Activated T-cell treated with anti-CD3 and anti-CD28 coated beads, Interleukin-2, amount 50 U/mL, for 24 hours (primary cell): ENCODE measurements around the gene MXRA8.
"Not testable (repeated sequence)": the region's sequence is repeated elsewhere in the genome, so short reads cannot be mapped to it uniquely, and the experiment has no call there.

ENCODE experiments used
- DNase-seq: peaks from one replicate; pipeline ENCODE4 v3.0.0-alpha.2; 2020
- H3K27ac Mint-ChIP-seq: 2 replicates; pipeline ENCODE4 v1.8.0; 2020; ENCODE audit warnings: mild to moderate bottlenecking, mixed read lengths
- H3K27me3 Mint-ChIP-seq: 2 replicates; pipeline ENCODE4 v1.8.0; 2020; ENCODE audit warnings: mixed read lengths
- H3K36me3 Mint-ChIP-seq: 2 replicates; pipeline ENCODE4 v1.8.0; 2020; ENCODE audit warnings: low read depth, mixed read lengths
- H3K4me1 Mint-ChIP-seq: 2 replicates; pipeline ENCODE4 v1.8.0; 2020; ENCODE audit warnings: low read depth, mixed read lengths
- H3K4me3 Mint-ChIP-seq: 2 replicates; pipeline ENCODE4 v1.8.0; 2020; ENCODE audit warnings: mild to moderate bottlenecking, moderate library complexity, mixed read lengths
- H3K9me3 Mint-ChIP-seq: 2 replicates; pipeline ENCODE4 v1.8.0; 2020; ENCODE audit warnings: mixed read lengths

MXRA8 gene

GRCh38 chr1:1398677-1399186 is 40.4 kb upstream of the MXRA8 start:
- Mint-ChIP-seq H3K27me3 (no peaks in the 10 kb centered on the region), H3K36me3 (peaks cover 90% of the 10 kb centered on the region), H3K27ac (peak overlapping the region; percentile 95), H3K9me3 (no peaks in the 10 kb centered on the region), H3K4me3 (peak overlapping the region; percentile 96), H3K4me1 (peaks cover 60% of the 10 kb centered on the region)
- no peak for DNase-seq

- Mint-ChIP-seq H3K27me3 (no peaks in the 10 kb centered on the region), H3K27ac (peak overlapping the region; percentile 95), H3K9me3 (no peaks in the 10 kb centered on the region), H3K4me1 (peaks cover 59% of the 10 kb centered on the region), H3K4me3 (peak overlapping the region; percentile 96), H3K36me3 (peaks cover 90% of the 10 kb centered on the region)
- DNase-seq, result no peak
Observed at GRCh38 chr1:1397839-1398523, 39.6 kb upstream of the MXRA8 start.

DNA sequence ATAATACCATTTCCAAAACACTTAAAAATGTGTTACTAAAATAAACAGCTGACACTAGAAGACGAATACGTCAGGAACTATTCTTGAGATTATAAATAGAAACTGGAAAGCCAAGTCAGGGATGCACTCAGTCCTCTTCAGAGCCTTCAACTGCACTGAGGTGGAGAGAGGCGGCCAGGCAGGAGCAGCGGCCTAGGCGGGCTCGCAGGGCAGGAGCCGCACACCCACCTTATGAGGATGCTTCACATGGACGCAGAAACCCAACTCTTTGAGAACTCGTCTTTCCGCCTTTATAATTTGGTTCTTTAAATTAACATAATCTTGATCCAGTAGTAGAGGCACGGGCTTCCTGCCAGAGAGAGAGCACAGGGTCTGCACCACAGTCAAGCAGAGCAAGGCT is 36.8 kb upstream of the MXRA8 start:
- H3K4me1 Mint-ChIP-seq, result peaks cover 36% of the 10 kb centered on the region
- H3K4me3 Mint-ChIP-seq, result peak overlapping the region; percentile 0
- H3K36me3 Mint-ChIP-seq, result peaks cover 90% of the 10 kb centered on the region
- DNase-seq, result no peak
- H3K27me3 Mint-ChIP-seq, result no peaks in the 10 kb centered on the region
- H3K27ac Mint-ChIP-seq, result peak overlapping the region; percentile 80
- no peaks in the 10 kb centered on the region for H3K9me3 Mint-ChIP-seq

GRCh38 chr1:1394116-1394515 is 35.8 kb upstream of the MXRA8 start:
- Mint-ChIP-seq H3K4me1 (peaks cover 37% of the 10 kb centered on the region), H3K4me3 (no peak overlapping the region), H3K36me3 (peaks cover 93% of the 10 kb centered on the region), H3K27me3 (no peaks in the 10 kb centered on the region), H3K9me3 (no peaks in the 10 kb centered on the region), H3K27ac (no peak overlapping the region)
- DNase-seq, result no peak

DNA sequence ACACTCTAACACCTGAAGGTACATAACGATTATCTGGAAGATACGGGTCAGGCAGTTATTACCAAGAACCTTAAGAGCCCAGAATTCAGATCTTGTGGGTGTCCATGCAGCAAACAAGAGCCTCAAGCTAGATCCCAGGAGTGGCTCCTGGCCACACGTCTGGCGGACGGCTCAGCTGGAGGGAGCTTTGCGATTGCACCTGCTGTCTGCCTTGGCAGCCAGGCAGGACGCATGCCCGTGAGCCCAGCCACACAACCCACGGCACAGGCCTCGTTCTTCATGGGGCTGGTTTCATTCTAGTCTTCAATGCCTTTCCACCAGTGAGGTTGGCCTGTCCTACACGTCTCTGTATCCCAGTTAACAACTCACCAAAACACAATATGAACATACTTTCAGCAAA is 35.1 kb upstream of the MXRA8 start:
- Mint-ChIP-seq H3K4me3 (no peak overlapping the region), H3K9me3 (no peaks in the 10 kb centered on the region), H3K36me3 (peaks cover 98% of the 10 kb centered on the region), H3K27ac (peak overlapping the region; percentile 34), H3K4me1 (peaks cover 37% of the 10 kb centered on the region), H3K27me3 (no peaks in the 10 kb centered on the region)
- DNase-seq, result no peak

DNA sequence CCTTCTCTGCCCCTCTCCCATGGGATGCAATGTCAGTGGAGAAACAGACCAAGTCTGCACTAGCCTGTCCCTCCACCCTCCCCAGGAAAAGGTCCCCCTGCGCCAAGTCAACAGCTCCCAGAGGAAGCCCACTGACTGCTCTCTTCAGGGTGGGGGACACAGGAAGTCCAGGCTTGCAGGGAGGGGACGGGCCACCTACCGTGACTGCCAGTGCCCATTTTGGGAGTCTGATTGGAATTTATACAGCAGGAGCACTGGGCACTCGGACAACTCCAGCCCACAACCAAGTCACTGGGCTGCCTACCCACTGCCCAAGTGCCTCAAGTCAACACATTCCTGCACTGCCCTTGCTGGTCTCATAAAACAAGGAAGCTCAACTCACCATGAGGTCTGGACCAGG is 34.7 kb upstream of the MXRA8 start:
- Mint-ChIP-seq H3K36me3 (peaks cover 98% of the 10 kb centered on the region), H3K27me3 (no peaks in the 10 kb centered on the region), H3K27ac (peak overlapping the region; percentile 34), H3K9me3 (no peaks in the 10 kb centered on the region), H3K4me1 (peaks cover 34% of the 10 kb centered on the region), H3K4me3 (no peak overlapping the region)
- DNase-seq, result no peak

DNA sequence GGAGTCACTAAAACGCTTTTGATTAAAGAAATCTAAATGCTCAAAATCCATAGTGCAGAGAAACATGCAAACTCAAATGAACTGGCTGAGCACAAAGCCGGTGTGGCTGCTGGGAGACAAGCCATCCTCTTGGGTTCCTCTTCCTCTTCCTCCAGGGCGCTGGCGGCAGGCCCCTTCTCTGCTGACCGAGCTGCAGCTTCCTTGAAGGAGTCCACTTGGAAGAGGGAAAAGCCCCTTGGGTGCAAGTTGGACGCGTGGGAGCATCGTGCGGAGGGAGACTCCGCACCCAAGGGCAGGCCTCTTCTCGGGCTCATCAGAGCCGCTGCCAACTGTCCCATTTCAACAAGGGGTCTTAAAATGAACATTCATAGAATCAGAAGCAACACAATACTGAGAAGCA is 32.9 kb upstream of the MXRA8 start:
- Mint-ChIP-seq H3K36me3 (peaks cover 98% of the 10 kb centered on the region), H3K27me3 (no peaks in the 10 kb centered on the region), H3K27ac (no peak overlapping the region), H3K9me3 (no peaks in the 10 kb centered on the region), H3K4me1 (peaks cover 23% of the 10 kb centered on the region), H3K4me3 (no peak overlapping the region)
- DNase-seq, result no peak

- Mint-ChIP-seq H3K27ac (no peak overlapping the region), H3K9me3 (no peaks in the 10 kb centered on the region), H3K4me3 (no peak overlapping the region), H3K36me3 (peaks cover 100% of the 10 kb centered on the region), H3K4me1 (peaks cover 21% of the 10 kb centered on the region), H3K27me3 (no peaks in the 10 kb centered on the region)
- no peak for DNase-seq
Observed at GRCh38 chr1:1390675-1391074, 32.3 kb upstream of the MXRA8 start.

DNA sequence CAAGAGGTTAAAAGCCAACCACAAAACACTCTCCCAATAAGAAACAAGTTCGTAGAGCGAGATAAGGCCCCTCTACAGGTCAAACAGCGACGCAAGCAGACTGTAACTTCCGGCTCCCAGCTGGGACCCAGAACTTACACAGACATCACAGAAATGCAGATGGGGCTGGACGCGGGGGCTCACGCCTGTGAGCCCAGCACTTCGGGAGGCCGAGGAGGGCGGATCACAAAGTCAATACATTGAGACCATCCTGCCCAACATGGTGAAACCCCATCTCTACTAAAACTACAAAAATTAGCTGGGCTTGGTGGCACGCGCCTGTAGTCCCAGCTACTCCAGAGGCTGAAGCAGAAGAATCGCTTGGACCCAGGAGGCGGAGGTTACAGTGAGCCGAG is 29.7 kb upstream of the MXRA8 start:
- H3K36me3 Mint-ChIP-seq, result peaks cover 87% of the 10 kb centered on the region
- no peak overlapping the region for H3K27ac Mint-ChIP-seq
- no peaks in the 10 kb centered on the region for H3K9me3 Mint-ChIP-seq
- H3K4me3 Mint-ChIP-seq, result no peak overlapping the region
- DNase-seq, result no peak
- peaks cover 4% of the 10 kb centered on the region for H3K4me1 Mint-ChIP-seq
- no peaks in the 10 kb centered on the region for H3K27me3 Mint-ChIP-seq

GRCh38 chr1:1387098-1388077 is 29.0 kb upstream of the MXRA8 start:
- Mint-ChIP-seq H3K27ac (no peak overlapping the region), H3K36me3 (peaks cover 80% of the 10 kb centered on the region), H3K4me3 (no peak overlapping the region), H3K4me1 (peaks cover 3% of the 10 kb centered on the region), H3K27me3 (no peaks in the 10 kb centered on the region), H3K9me3 (no peaks in the 10 kb centered on the region)
- no peak for DNase-seq

- no peaks in the 10 kb centered on the region for H3K27me3 Mint-ChIP-seq
- peaks cover 2% of the 10 kb centered on the region for H3K4me1 Mint-ChIP-seq
- no peak overlapping the region for H3K4me3 Mint-ChIP-seq
- no peak overlapping the region for H3K27ac Mint-ChIP-seq
- no peaks in the 10 kb centered on the region for H3K9me3 Mint-ChIP-seq
- DNase-seq, result no peak
- peaks cover 73% of the 10 kb centered on the region for H3K36me3 Mint-ChIP-seq
Observed at GRCh38 chr1:1385931-1386330, 27.6 kb upstream of the MXRA8 start.

- H3K9me3 Mint-ChIP-seq, H3K27me3 Mint-ChIP-seq, H3K27ac Mint-ChIP-seq, H3K4me1 Mint-ChIP-seq, DNase-seq, H3K4me3 Mint-ChIP-seq: not testable (repeated sequence)
- peaks cover 67% of the 10 kb centered on the region for H3K36me3 Mint-ChIP-seq
Observed at GRCh38 chr1:1385339-1385738, 27.0 kb upstream of the MXRA8 start.

DNA sequence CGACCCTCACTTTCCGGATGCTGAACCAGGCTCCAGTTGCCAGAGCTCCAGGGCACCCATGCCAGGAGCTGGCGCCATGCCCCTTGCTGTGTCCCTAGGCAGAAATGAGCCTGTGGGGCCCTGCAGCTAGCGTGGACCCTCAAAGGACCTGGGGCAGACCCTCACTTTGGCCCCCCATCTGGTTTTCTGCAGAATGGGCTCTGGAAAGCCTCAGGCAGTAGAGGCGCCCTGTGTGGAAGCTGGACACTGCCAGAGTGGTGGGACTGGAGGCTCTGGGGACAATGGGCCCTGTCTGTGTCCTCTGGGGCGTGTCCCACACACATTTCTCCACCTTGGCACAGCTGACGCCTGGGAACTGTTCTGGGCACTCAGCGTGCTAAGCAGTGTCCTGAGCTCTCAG is 22.9 kb upstream of the MXRA8 start:
- no peak overlapping the region for H3K4me3 Mint-ChIP-seq
- no peak for DNase-seq
- H3K27me3 Mint-ChIP-seq, result no peaks in the 10 kb centered on the region

DNA sequence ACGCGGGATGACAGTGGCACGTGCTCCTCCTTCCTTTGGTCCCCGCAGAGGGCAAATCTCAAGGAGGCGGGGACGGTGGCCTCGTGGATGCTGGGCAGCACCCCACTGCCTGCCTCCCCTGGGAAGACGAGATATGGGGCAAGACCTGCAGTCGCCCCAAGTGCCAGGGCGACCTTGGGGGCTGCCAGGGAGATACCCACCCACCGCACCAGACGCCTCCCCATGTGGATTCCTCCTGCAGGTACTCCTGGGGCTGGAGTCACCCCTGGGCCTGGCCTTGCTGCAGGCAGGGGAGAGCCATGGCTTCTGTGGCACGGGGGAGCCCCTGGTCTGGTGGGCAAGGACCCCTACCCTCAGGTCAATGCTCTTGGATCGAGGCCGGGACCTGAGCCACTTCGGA is 22.5 kb upstream of the MXRA8 start:
- Mint-ChIP-seq H3K36me3 (peaks cover 31% of the 10 kb centered on the region), H3K27ac (no peak overlapping the region), H3K4me3 (no peak overlapping the region), H3K27me3 (no peaks in the 10 kb centered on the region), H3K9me3 (no peaks in the 10 kb centered on the region), H3K4me1 (peaks cover 7% of the 10 kb centered on the region)
- no peak for DNase-seq

More for the DNA sequence above, 22.9 kb upstream of the MXRA8 start:
- no peak overlapping the region for H3K27ac Mint-ChIP-seq
- peaks cover 36% of the 10 kb centered on the region for H3K36me3 Mint-ChIP-seq
- H3K4me1 Mint-ChIP-seq, result peaks cover 4% of the 10 kb centered on the region
- no peaks in the 10 kb centered on the region for H3K9me3 Mint-ChIP-seq
